Mucosa of rectum (tissue), 2 donors: ENCODE results near the gene AVP.

ENCODE experiments used
- H3K27ac ChIP-seq, 2 donors: one replicate each; pipeline ENCODE4 v1.7.0; 2013; ENCODE audit warnings: inconsistent platforms in 2 of 2, low read depth in 2 of 2, low read length in 2 of 2
- H3K27me3 ChIP-seq, 2 donors: one replicate each; pipeline ENCODE4 v1.7.0; 2013; ENCODE audit warnings: low read length in 2 of 2; ENCODE audit not compliant: control insufficient read depth in 2 of 2, insufficient read depth in 2 of 2
- H3K36me3 ChIP-seq, 2 donors: one replicate each; pipeline ENCODE4 v1.7.0; 2013; ENCODE audit warnings: low read length in 2 of 2; ENCODE audit not compliant: control insufficient read depth in 2 of 2, insufficient read depth in 2 of 2
- H3K4me1 ChIP-seq, 2 donors: one replicate each; pipeline ENCODE4 v1.7.0; 2013; ENCODE audit warnings: low read length in 2 of 2, mild to moderate bottlenecking in 1 of 2; ENCODE audit not compliant: control insufficient read depth in 2 of 2, insufficient read depth in 2 of 2
- H3K4me3 ChIP-seq, 2 donors: one replicate each; pipeline ENCODE4 v1.7.0; 2013; ENCODE audit warnings: low read length in 2 of 2
- H3K9ac ChIP-seq, 2 donors: one replicate each; pipeline ENCODE4 v1.7.0; 2013; ENCODE audit warnings: low read length in 2 of 2, low read depth in 1 of 2, mild to moderate bottlenecking in 1 of 2
- H3K9me3 ChIP-seq, 2 donors: one replicate each; pipeline ENCODE4 v1.7.0; 2013; ENCODE audit warnings: low read length in 2 of 2; ENCODE audit not compliant: control insufficient read depth in 2 of 2
- donor health status: healthy.
- donor health status: Normal muscosa, but diverticular disease.

Gene AVP

GRCh38 chr20:3101251-3101650, 16.7 kb upstream of the AVP start:
- H3K36me3 ChIP-seq, result no peaks in the 10 kb centered on the region
- H3K9ac ChIP-seq, result no peak overlapping the region
- no peaks in the 10 kb centered on the region for H3K27me3 ChIP-seq
- no peaks in the 10 kb centered on the region for H3K4me1 ChIP-seq
- H3K9me3 ChIP-seq, result no peaks in the 10 kb centered on the region
- H3K27ac ChIP-seq, result no peak overlapping the region
- no peak overlapping the region for H3K4me3 ChIP-seq

GRCh38 chr20:3100480-3100879, 16.0 kb upstream of the AVP start:
- Histone ChIP-seq H3K4me1 (no peaks in the 10 kb centered on the region), H3K9ac (no peak overlapping the region), H3K27ac (no peak overlapping the region), H3K9me3 (no peaks in the 10 kb centered on the region), H3K4me3 (no peak overlapping the region), H3K36me3 (no peaks in the 10 kb centered on the region), H3K27me3 (no peaks in the 10 kb centered on the region)

GRCh38 chr20:3094848-3095629, 10.5 kb upstream of the AVP start:
- Histone ChIP-seq H3K9ac (no peak overlapping the region), H3K4me3 (no peak overlapping the region), H3K27ac (no peak overlapping the region), H3K4me1 (peaks cover 0 to 4% of the 10 kb centered on the region in 2 donors), H3K36me3 (no peaks in the 10 kb centered on the region), H3K27me3 (peaks cover 15 to 16% of the 10 kb centered on the region in 2 donors), H3K9me3 (no peaks in the 10 kb centered on the region)

GRCh38 chr20:3093861-3094361, 9.4 kb upstream of the AVP start:
- Histone ChIP-seq H3K9ac (no peak overlapping the region), H3K27me3 (peaks cover 15 to 19% of the 10 kb centered on the region in 2 donors), H3K4me3 (no peak overlapping the region), H3K27ac (no peak overlapping the region), H3K4me1 (peaks cover 0 to 4% of the 10 kb centered on the region in 2 donors), H3K9me3 (no peaks in the 10 kb centered on the region), H3K36me3 (no peaks in the 10 kb centered on the region)

- Histone ChIP-seq H3K9me3 (no peaks in the 10 kb centered on the region), H3K9ac (no peak overlapping the region), H3K4me3 (peak overlapping the region in 1 of 2 donors; percentile 7), H3K36me3 (no peaks in the 10 kb centered on the region), H3K27me3 (peaks cover 19 to 20% of the 10 kb centered on the region in 2 donors), H3K4me1 (peaks cover 0 to 4% of the 10 kb centered on the region in 2 donors), H3K27ac (no peak overlapping the region)
Measured at GRCh38 chr20:3092611-3093379, 8.3 kb upstream of the AVP start.

- H3K4me1 ChIP-seq, result peaks cover 0 to 4% of the 10 kb centered on the region in 2 donors
- H3K27me3 ChIP-seq, result peaks cover 19 to 20% of the 10 kb centered on the region in 2 donors
- no peaks in the 10 kb centered on the region for H3K9me3 ChIP-seq
- no peak overlapping the region for H3K4me3 ChIP-seq
- H3K36me3 ChIP-seq, result no peaks in the 10 kb centered on the region
- H3K27ac ChIP-seq, result no peak overlapping the region
- H3K9ac ChIP-seq, result no peak overlapping the region
Measured at GRCh38 chr20:3090565-3090964, 6.0 kb upstream of the AVP start.

- no peaks in the 10 kb centered on the region for H3K4me1 ChIP-seq
- H3K9me3 ChIP-seq, result no peaks in the 10 kb centered on the region
- H3K4me3 ChIP-seq, result no peak overlapping the region
- peaks cover 20 to 28% of the 10 kb centered on the region in 2 donors for H3K27me3 ChIP-seq
- H3K36me3 ChIP-seq, result no peaks in the 10 kb centered on the region
- no peak overlapping the region for H3K27ac ChIP-seq
- H3K9ac ChIP-seq, result no peak overlapping the region
Measured at GRCh38 chr20:3088031-3088430, 3.5 kb upstream of the AVP start.

GRCh38 chr20:3085571-3086072, 1.1 kb upstream of the AVP start:
- no peak overlapping the region for H3K9ac ChIP-seq
- H3K27me3 ChIP-seq, result peaks cover 32 to 37% of the 10 kb centered on the region in 2 donors
- H3K9me3 ChIP-seq, result no peaks in the 10 kb centered on the region
- H3K4me1 ChIP-seq, result no peaks in the 10 kb centered on the region
- no peak overlapping the region for H3K4me3 ChIP-seq
- no peak overlapping the region for H3K27ac ChIP-seq
- no peaks in the 10 kb centered on the region for H3K36me3 ChIP-seq

- H3K27me3 ChIP-seq, result peaks cover 31 to 32% of the 10 kb centered on the region in 2 donors
- no peak overlapping the region for H3K4me3 ChIP-seq
- H3K4me1 ChIP-seq, result no peaks in the 10 kb centered on the region
- H3K9me3 ChIP-seq, result no peaks in the 10 kb centered on the region
- no peak overlapping the region for H3K27ac ChIP-seq
- H3K9ac ChIP-seq, result no peak overlapping the region
- no peaks in the 10 kb centered on the region for H3K36me3 ChIP-seq
Measured at GRCh38 chr20:3084986-3085360, 449 bp upstream of the AVP start.
